Measurements from ENCODE around the gene TP53I11. TPM values are rescaled to one million over a fixed set of nuclear protein-coding genes. Genes with fewer than 3 reads are reported as not detected.

The TP53I11 gene
- total and polyA plus RNA-seq, 9 of the 15 experiments (the other 6 are each of a cell fraction or from before 2014, with no cell fraction given), result 0.14 to 2.5 (median 1.2) TPM; not detected in 2

DNA sequence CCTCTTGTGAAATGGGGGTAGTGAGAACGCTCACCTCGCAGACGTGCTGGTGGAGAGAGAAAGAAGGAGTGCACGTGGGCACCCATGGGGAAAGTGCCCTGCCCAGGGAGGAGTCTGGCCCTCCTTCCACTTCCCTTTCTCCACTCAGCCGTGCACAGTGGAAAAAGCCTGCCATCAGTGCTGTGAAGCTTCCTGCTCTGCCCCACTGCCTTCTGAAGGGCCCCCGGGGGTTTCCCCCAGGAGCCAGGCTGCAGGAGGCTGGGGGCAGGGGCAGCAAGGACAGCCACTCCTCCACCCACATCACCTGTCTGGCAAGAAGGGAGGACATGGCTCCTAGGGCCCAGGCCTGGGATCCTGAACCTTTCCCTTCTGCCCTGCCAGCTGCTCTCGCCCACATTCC lies 7.6 kb downstream of the TP53I11 start:
- no peak for FAIRE-seq
- Histone ChIP-seq H2AFZ (ENCODE audit: low read depth, low read length) (no peak overlapping the region), H4K20me1 (replicated peaks; ENCODE audit: control insufficient read depth, insufficient read depth, low read length) (peaks cover 23% of the 10 kb centered on the region; the same call in 1 of the 2 replicates), H3K9me3 (replicated peaks; ENCODE audit: control insufficient read depth, insufficient read depth, low read depth, low read length) (no peaks in the 10 kb centered on the region), H3K4me1 (replicated peaks in 1 of 2; ENCODE audit: control insufficient read depth in 2 of 2, insufficient read depth in 2 of 2, low read length in 2 of 2) (peaks cover 0 to 7% of the 10 kb centered on the region in 2 experiments; a peak in 2 of 5 replicates), H3K9ac (ENCODE audit: insufficient read depth in 1 of 2, low read depth in 2 of 2, low read length in 2 of 2) (no peak overlapping the region), H3K27ac (ENCODE audit: extremely low read depth, low read depth, low read length) (no peak overlapping the region), H3K79me2 (ENCODE audit: control insufficient read depth, insufficient read depth, low read length) (no peaks in the 10 kb centered on the region), H3K36me3 (ENCODE audit: control insufficient read depth, insufficient read depth, low read length) (no peaks in the 10 kb centered on the region), H3K4me3 (no peak overlapping the region), H3K4me2 (ENCODE audit: insufficient read depth, low read length) (no peak overlapping the region), H3K27me3 (ENCODE audit: control insufficient read depth in 2 of 2, insufficient read depth in 2 of 2, low read length in 2 of 2) (peaks cover 0 to 25% of the 10 kb centered on the region in 2 experiments; a peak in 2 of 5 replicates), H3K9me1 (ENCODE audit: control insufficient read depth, insufficient read depth, low read length) (no peaks in the 10 kb centered on the region)
- no peak for ATAC-seq
- ChIA-PET CTCF (ENCODE audit: low intra/inter-chr PET ratio) (no interaction called here), POLR2A (no interaction called here)
- intact Hi-C loops (cut with micrococcal nuclease) (no loop called here), in situ Hi-C loops (cut with MboI) (no loop called here)
- no TSS peak for BruUV-seq (replicated peaks)
- 1% methylated on average over 7 of the region's 7 CpGs for WGBS (ENCODE audit: insufficient coverage, low coverage, missing lambda C conversion rate)
- no peak for DNase-seq (ENCODE audit: extremely low read depth in 1 of 4, low spot score in 3 of 4)
- TF ChIP-seq HIVEP1 (CRISPR knock-in tag; IDR thresholded peaks at IDR 0.05) (no peak), IFI16 (CRISPR knock-in tag; IDR thresholded peaks at IDR 0.05) (no peak), RFX7 (CRISPR knock-in tag; IDR thresholded peaks at IDR 0.05) (no peak), BCL6 (CRISPR knock-in tag; IDR thresholded peaks at IDR 0.05) (no peak), PHTF2 (CRISPR knock-in tag; IDR thresholded peaks at IDR 0.05) (no peak), ARID1B (IDR thresholded peaks at IDR 0.05) (no peak), HEY1 (CRISPR knock-in tag; IDR thresholded peaks at IDR 0.05; ENCODE audit: borderline replicate concordance) (no peak), E2F4 (CRISPR knock-in tag; IDR thresholded peaks at IDR 0.05; ENCODE audit: low read depth) (no peak)
- TF ChIP-seq, protein P1, sequence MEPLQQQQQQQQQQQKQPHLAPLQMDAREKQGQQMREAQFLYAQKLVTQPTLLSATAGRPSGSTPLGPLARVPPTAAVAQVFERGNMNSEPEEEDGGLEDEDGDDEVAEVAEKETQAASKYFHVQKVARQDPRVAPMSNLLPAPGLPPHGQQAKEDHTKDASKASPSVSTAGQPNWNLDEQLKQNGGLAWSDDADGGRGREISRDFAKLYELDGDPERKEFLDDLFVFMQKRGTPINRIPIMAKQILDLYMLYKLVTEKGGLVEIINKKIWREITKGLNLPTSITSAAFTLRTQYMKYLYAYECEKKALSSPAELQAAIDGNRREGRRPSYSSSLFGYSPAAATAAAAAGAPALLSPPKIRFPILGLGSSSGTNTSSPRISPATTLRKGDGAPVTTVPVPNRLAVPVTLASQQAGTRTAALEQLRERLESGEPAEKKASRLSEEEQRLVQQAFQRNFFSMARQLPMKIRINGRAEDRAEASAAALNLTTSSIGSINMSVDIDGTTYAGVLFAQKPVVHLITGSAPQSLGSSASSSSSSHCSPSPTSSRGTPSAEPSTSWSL (CRISPR knock-in tag; IDR thresholded peaks at IDR 0.05; ENCODE audit: borderline replicate concordance), result no peak
- TF ChIP-seq, protein P2, sequence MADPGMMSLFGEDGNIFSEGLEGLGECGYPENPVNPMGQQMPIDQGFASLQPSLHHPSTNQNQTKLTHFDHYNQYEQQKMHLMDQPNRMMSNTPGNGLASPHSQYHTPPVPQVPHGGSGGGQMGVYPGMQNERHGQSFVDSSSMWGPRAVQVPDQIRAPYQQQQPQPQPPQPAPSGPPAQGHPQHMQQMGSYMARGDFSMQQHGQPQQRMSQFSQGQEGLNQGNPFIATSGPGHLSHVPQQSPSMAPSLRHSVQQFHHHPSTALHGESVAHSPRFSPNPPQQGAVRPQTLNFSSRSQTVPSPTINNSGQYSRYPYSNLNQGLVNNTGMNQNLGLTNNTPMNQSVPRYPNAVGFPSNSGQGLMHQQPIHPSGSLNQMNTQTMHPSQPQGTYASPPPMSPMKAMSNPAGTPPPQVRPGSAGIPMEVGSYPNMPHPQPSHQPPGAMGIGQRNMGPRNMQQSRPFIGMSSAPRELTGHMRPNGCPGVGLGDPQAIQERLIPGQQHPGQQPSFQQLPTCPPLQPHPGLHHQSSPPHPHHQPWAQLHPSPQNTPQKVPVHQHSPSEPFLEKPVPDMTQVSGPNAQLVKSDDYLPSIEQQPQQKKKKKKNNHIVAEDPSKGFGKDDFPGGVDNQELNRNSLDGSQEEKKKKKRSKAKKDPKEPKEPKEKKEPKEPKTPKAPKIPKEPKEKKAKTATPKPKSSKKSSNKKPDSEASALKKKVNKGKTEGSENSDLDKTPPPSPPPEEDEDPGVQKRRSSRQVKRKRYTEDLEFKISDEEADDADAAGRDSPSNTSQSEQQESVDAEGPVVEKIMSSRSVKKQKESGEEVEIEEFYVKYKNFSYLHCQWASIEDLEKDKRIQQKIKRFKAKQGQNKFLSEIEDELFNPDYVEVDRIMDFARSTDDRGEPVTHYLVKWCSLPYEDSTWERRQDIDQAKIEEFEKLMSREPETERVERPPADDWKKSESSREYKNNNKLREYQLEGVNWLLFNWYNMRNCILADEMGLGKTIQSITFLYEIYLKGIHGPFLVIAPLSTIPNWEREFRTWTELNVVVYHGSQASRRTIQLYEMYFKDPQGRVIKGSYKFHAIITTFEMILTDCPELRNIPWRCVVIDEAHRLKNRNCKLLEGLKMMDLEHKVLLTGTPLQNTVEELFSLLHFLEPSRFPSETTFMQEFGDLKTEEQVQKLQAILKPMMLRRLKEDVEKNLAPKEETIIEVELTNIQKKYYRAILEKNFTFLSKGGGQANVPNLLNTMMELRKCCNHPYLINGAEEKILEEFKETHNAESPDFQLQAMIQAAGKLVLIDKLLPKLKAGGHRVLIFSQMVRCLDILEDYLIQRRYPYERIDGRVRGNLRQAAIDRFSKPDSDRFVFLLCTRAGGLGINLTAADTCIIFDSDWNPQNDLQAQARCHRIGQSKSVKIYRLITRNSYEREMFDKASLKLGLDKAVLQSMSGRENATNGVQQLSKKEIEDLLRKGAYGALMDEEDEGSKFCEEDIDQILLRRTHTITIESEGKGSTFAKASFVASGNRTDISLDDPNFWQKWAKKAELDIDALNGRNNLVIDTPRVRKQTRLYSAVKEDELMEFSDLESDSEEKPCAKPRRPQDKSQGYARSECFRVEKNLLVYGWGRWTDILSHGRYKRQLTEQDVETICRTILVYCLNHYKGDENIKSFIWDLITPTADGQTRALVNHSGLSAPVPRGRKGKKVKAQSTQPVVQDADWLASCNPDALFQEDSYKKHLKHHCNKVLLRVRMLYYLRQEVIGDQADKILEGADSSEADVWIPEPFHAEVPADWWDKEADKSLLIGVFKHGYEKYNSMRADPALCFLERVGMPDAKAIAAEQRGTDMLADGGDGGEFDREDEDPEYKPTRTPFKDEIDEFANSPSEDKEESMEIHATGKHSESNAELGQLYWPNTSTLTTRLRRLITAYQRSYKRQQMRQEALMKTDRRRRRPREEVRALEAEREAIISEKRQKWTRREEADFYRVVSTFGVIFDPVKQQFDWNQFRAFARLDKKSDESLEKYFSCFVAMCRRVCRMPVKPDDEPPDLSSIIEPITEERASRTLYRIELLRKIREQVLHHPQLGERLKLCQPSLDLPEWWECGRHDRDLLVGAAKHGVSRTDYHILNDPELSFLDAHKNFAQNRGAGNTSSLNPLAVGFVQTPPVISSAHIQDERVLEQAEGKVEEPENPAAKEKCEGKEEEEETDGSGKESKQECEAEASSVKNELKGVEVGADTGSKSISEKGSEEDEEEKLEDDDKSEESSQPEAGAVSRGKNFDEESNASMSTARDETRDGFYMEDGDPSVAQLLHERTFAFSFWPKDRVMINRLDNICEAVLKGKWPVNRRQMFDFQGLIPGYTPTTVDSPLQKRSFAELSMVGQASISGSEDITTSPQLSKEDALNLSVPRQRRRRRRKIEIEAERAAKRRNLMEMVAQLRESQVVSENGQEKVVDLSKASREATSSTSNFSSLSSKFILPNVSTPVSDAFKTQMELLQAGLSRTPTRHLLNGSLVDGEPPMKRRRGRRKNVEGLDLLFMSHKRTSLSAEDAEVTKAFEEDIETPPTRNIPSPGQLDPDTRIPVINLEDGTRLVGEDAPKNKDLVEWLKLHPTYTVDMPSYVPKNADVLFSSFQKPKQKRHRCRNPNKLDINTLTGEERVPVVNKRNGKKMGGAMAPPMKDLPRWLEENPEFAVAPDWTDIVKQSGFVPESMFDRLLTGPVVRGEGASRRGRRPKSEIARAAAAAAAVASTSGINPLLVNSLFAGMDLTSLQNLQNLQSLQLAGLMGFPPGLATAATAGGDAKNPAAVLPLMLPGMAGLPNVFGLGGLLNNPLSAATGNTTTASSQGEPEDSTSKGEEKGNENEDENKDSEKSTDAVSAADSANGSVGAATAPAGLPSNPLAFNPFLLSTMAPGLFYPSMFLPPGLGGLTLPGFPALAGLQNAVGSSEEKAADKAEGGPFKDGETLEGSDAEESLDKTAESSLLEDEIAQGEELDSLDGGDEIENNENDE (IDR thresholded peaks at IDR 0.05; ENCODE audit: low read depth, low read length), result no peak

Measured in K562 (cell line).